ENCODE results near the gene GALR1. TPM values are rescaled to one million over a fixed set of nuclear protein-coding genes. Genes with fewer than 3 reads are reported as not detected.

The GALR1 gene
- total and polyA plus RNA-seq, 9 donors = under 0.01 to 0.09 (median 0.05) TPM

GRCh38 chr18:77248873-77249568 is 627 bp upstream of the GALR1 start:
- DNase-seq = no peak
- Histone ChIP-seq H3K36me3 (ENCODE audit: control insufficient read depth, insufficient read depth, low read length) (no peaks in the 10 kb centered on the region), H3K4me1 (ENCODE audit: control insufficient read depth, insufficient read depth, low read length) (peaks cover 8% of the 10 kb centered on the region), H3K9me3 (replicated peaks; ENCODE audit: control insufficient read depth, low read depth, low read length) (no peaks in the 10 kb centered on the region), H3K27ac (ENCODE audit: low read length) (no peak overlapping the region), H3K4me3 (ENCODE audit: low read length) (peak overlapping the region; percentile 24), H3K27me3 (ENCODE audit: control insufficient read depth, insufficient read depth, low read length) (peaks cover 51% of the 10 kb centered on the region)
- 7% methylated on average over 12 of the region's 22 CpGs for WGBS (ENCODE audit: insufficient coverage)

- Histone ChIP-seq H3K27ac (ENCODE audit: low read length) (no peak overlapping the region), H3K27me3 (ENCODE audit: control insufficient read depth, insufficient read depth, low read length) (peaks cover 51% of the 10 kb centered on the region), H3K4me3 (ENCODE audit: low read length) (no peak overlapping the region), H3K36me3 (ENCODE audit: control insufficient read depth, insufficient read depth, low read length) (no peaks in the 10 kb centered on the region), H3K9me3 (replicated peaks; ENCODE audit: control insufficient read depth, low read depth, low read length) (no peaks in the 10 kb centered on the region), H3K4me1 (ENCODE audit: control insufficient read depth, insufficient read depth, low read length) (peaks cover 8% of the 10 kb centered on the region)
- under 1% methylated on average over 40 of the region's 40 CpGs for WGBS (ENCODE audit: insufficient coverage)
- DNase-seq = no peak
Measured at GRCh38 chr18:77250501-77250925, 865 bp downstream of the GALR1 start.

- Histone ChIP-seq H3K9me3 (replicated peaks; ENCODE audit: control insufficient read depth, low read depth, low read length) (no peaks in the 10 kb centered on the region), H3K36me3 (ENCODE audit: control insufficient read depth, insufficient read depth, low read length) (no peaks in the 10 kb centered on the region), H3K4me1 (ENCODE audit: control insufficient read depth, insufficient read depth, low read length) (peaks cover 8% of the 10 kb centered on the region), H3K4me3 (ENCODE audit: low read length) (no peak overlapping the region), H3K27ac (ENCODE audit: low read length) (no peak overlapping the region), H3K27me3 (ENCODE audit: control insufficient read depth, insufficient read depth, low read length) (peaks cover 53% of the 10 kb centered on the region)
- 1% methylated on average over 59 of the region's 67 CpGs for WGBS (ENCODE audit: insufficient coverage)
- DNase-seq = no peak
Measured at GRCh38 chr18:77250926-77251729, 1.5 kb downstream of the GALR1 start.

GRCh38 chr18:77251730-77252050 is 2.0 kb downstream of the GALR1 start:
- no peak for DNase-seq
- 5% methylated on average over 10 of the region's 20 CpGs for WGBS (ENCODE audit: insufficient coverage)
- H3K27ac ChIP-seq (ENCODE audit: low read length) = no peak overlapping the region
- H3K36me3 ChIP-seq (ENCODE audit: control insufficient read depth, insufficient read depth, low read length) = no peaks in the 10 kb centered on the region
- no peaks in the 10 kb centered on the region for H3K9me3 ChIP-seq (replicated peaks; ENCODE audit: control insufficient read depth, low read depth, low read length)
- no peak overlapping the region for H3K4me3 ChIP-seq (ENCODE audit: low read length)
- peaks cover 8% of the 10 kb centered on the region for H3K4me1 ChIP-seq (ENCODE audit: control insufficient read depth, insufficient read depth, low read length)
- H3K27me3 ChIP-seq (ENCODE audit: control insufficient read depth, insufficient read depth, low read length) = peaks cover 55% of the 10 kb centered on the region

- H3K36me3 ChIP-seq (ENCODE audit: control insufficient read depth, insufficient read depth, low read length) = no peaks in the 10 kb centered on the region
- H3K4me1 ChIP-seq (ENCODE audit: control insufficient read depth, insufficient read depth, low read length) = peaks cover 3% of the 10 kb centered on the region
- no peaks in the 10 kb centered on the region for H3K9me3 ChIP-seq (replicated peaks; ENCODE audit: control insufficient read depth, low read depth, low read length)
- no peak overlapping the region for H3K27ac ChIP-seq (ENCODE audit: low read length)
- peaks cover 32% of the 10 kb centered on the region for H3K27me3 ChIP-seq (ENCODE audit: control insufficient read depth, insufficient read depth, low read length)
- WGBS (ENCODE audit: insufficient coverage) = 16% methylated on average over 4 of the region's 10 CpGs
- DNase-seq = no peak
- H3K4me3 ChIP-seq (ENCODE audit: low read length) = no peak overlapping the region
Measured at GRCh38 chr18:77254711-77255405, 5.2 kb downstream of the GALR1 start.

- no peaks in the 10 kb centered on the region for H3K4me1 ChIP-seq (ENCODE audit: control insufficient read depth, insufficient read depth, low read length)
- no peak overlapping the region for H3K4me3 ChIP-seq (ENCODE audit: low read length)
- no peak for DNase-seq
- peaks cover 26% of the 10 kb centered on the region for H3K27me3 ChIP-seq (ENCODE audit: control insufficient read depth, insufficient read depth, low read length)
- 57% methylated on average over 5 of the region's 6 CpGs for WGBS (ENCODE audit: insufficient coverage)
- H3K9me3 ChIP-seq (replicated peaks; ENCODE audit: control insufficient read depth, low read depth, low read length) = no peaks in the 10 kb centered on the region
- no peak overlapping the region for H3K27ac ChIP-seq (ENCODE audit: low read length)
- H3K36me3 ChIP-seq (ENCODE audit: control insufficient read depth, insufficient read depth, low read length) = no peaks in the 10 kb centered on the region
Measured at GRCh38 chr18:77255426-77256105, 5.9 kb downstream of the GALR1 start.

GRCh38 chr18:77262643-77263465 is 13.2 kb downstream of the GALR1 start:
- H3K27ac ChIP-seq (ENCODE audit: low read length) = no peak overlapping the region
- peaks cover 2% of the 10 kb centered on the region for H3K9me3 ChIP-seq (replicated peaks; ENCODE audit: control insufficient read depth, low read depth, low read length)
- no peaks in the 10 kb centered on the region for H3K4me1 ChIP-seq (ENCODE audit: control insufficient read depth, insufficient read depth, low read length)
- H3K4me3 ChIP-seq (ENCODE audit: low read length) = no peak overlapping the region
- H3K27me3 ChIP-seq (ENCODE audit: control insufficient read depth, insufficient read depth, low read length) = no peaks in the 10 kb centered on the region
- 94% methylated on average over 2 of the region's 4 CpGs for whole genome bisulfite sequencing (ENCODE audit: insufficient coverage)
- DNase-seq = no peak
- H3K36me3 ChIP-seq (ENCODE audit: control insufficient read depth, insufficient read depth, low read length) = no peaks in the 10 kb centered on the region

- Histone ChIP-seq H3K4me3 (ENCODE audit: low read length) (no peak overlapping the region), H3K27ac (ENCODE audit: low read length) (no peak overlapping the region), H3K4me1 (ENCODE audit: control insufficient read depth, insufficient read depth, low read length) (no peaks in the 10 kb centered on the region), H3K36me3 (ENCODE audit: control insufficient read depth, insufficient read depth, low read length) (no peaks in the 10 kb centered on the region), H3K27me3 (ENCODE audit: control insufficient read depth, insufficient read depth, low read length) (no peaks in the 10 kb centered on the region), H3K9me3 (replicated peaks; ENCODE audit: control insufficient read depth, low read depth, low read length) (peaks cover 2% of the 10 kb centered on the region)
- WGBS (ENCODE audit: insufficient coverage) = 100% methylated on average over 2 of the region's 3 CpGs
- DNase-seq = no peak
Measured at GRCh38 chr18:77263466-77263763, 13.8 kb downstream of the GALR1 start.

- Histone ChIP-seq H3K9me3 (replicated peaks; ENCODE audit: control insufficient read depth, low read depth, low read length) (peaks cover 2% of the 10 kb centered on the region), H3K36me3 (ENCODE audit: control insufficient read depth, insufficient read depth, low read length) (no peaks in the 10 kb centered on the region), H3K4me3 (ENCODE audit: low read length) (no peak overlapping the region), H3K27me3 (ENCODE audit: control insufficient read depth, insufficient read depth, low read length) (no peaks in the 10 kb centered on the region), H3K4me1 (ENCODE audit: control insufficient read depth, insufficient read depth, low read length) (no peaks in the 10 kb centered on the region), H3K27ac (ENCODE audit: low read length) (no peak overlapping the region)
- WGBS (ENCODE audit: insufficient coverage) = no CpG with 5 or more reads among the region's 6 CpGs
- no peak for DNase-seq
Measured at GRCh38 chr18:77267969-77268368, 18.3 kb downstream of the GALR1 start.

Measured in muscle of leg (tissue), 11 donors.